ENCODE measurements around the gene CD99L2. TPM values are rescaled to one million over a fixed set of nuclear protein-coding genes. Genes with fewer than 3 reads are reported as not detected.

The CD99L2 gene
- total RNA-seq, 1 donor from 2014 or later, result 12.5 TPM

DNA sequence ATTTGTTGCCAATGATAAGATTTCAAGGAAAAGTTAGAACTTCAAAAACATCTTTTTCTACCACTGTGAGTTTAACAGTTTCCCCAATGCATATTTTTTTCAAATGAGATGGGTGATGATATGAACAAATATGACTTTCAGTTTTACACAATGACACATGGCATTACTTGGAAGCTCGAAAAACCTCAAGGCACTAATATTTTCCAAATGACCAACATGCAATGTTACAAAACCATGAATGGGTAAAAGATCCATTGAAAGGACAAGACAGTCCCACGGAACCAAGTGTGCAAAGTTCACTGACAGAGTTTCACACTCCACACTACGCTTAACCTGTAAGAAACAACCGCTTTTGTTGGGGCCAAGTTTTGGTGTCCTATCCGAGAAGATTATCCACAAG, 84.5 kb downstream of the CD99L2 start:
- H3K4me1 Mint-ChIP-seq, result peaks cover 5% of the 10 kb centered on the region
- H3K4me3 Mint-ChIP-seq, result no peak overlapping the region
- ChIA-PET CTCF (no interaction called here), POLR2A (no interaction called here)
- no peak overlapping the region for H3K27ac Mint-ChIP-seq
- H3K27me3 Mint-ChIP-seq, result no peaks in the 10 kb centered on the region
- peaks cover 17% of the 10 kb centered on the region for H3K36me3 Mint-ChIP-seq (ENCODE audit: low read depth)
- no peak for DNase-seq
- no peaks in the 10 kb centered on the region for H3K9me3 Mint-ChIP-seq
- no peak for ATAC-seq (ENCODE audit: low read depth)
- TF ChIP-seq, protein P1, sequence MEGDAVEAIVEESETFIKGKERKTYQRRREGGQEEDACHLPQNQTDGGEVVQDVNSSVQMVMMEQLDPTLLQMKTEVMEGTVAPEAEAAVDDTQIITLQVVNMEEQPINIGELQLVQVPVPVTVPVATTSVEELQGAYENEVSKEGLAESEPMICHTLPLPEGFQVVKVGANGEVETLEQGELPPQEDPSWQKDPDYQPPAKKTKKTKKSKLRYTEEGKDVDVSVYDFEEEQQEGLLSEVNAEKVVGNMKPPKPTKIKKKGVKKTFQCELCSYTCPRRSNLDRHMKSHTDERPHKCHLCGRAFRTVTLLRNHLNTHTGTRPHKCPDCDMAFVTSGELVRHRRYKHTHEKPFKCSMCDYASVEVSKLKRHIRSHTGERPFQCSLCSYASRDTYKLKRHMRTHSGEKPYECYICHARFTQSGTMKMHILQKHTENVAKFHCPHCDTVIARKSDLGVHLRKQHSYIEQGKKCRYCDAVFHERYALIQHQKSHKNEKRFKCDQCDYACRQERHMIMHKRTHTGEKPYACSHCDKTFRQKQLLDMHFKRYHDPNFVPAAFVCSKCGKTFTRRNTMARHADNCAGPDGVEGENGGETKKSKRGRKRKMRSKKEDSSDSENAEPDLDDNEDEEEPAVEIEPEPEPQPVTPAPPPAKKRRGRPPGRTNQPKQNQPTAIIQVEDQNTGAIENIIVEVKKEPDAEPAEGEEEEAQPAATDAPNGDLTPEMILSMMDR (IDR thresholded peaks at IDR 0.05), result no peak
- intact Hi-C loops (cut with micrococcal nuclease), result no loop called here

DNA sequence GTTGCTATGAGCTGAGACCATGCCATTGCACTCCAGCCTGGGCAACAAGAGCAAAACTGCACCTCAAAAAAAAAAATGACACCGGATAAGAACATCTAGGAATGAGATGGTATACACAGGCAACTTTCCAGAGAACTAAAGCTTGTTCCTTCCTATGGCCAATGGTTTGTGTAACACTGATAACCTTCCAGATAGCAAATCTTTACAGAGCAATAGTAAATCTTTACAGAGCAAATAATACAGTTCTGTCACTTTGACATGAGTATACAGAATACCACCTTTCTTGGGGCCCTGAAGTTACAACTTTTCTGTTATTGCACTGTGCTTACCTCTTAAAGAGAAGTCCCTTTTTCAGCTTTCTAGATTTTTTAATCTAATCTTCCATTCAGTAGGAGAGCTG, 91.6 kb downstream of the CD99L2 start:
- Mint-ChIP-seq H3K4me1 (no peaks in the 10 kb centered on the region), H3K9me3 (no peaks in the 10 kb centered on the region), H3K27ac (no peak overlapping the region), H3K4me3 (no peak overlapping the region), H3K36me3 (ENCODE audit: low read depth) (peaks cover 11% of the 10 kb centered on the region), H3K27me3 (no peaks in the 10 kb centered on the region)
- POLR2A ChIA-PET, result no interaction called here
- CTCF ChIA-PET, result no interaction called here
- intact Hi-C loops (cut with micrococcal nuclease), result no loop called here
- DNase-seq (no peak), ATAC-seq (ENCODE audit: low read depth) (no peak)
- TF ChIP-seq, protein P1 (IDR thresholded peaks at IDR 0.05), result no peak

DNA sequence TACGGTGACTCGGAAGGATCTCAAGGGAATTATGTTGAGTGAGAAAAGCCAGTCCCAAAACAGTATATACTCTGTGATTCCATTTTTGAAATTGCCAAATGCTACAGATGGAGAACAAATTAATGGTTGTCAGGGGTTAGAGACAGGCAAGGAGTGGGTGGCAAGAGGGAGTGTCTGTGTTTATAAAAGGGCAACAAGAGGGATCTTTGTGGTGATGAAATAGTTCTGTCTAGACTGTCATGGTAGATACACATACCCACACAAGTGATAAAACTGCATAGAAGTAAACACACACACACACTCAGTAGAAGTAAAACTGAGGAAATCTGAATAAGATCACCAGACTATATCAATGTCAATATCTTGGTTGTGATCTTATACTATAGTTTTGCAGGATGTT, 92.7 kb downstream of the CD99L2 start:
- no peaks in the 10 kb centered on the region for H3K9me3 Mint-ChIP-seq
- H3K4me1 Mint-ChIP-seq, result no peaks in the 10 kb centered on the region
- TF ChIP-seq, protein P1 (IDR thresholded peaks at IDR 0.05), result no peak
- no peak overlapping the region for H3K27ac Mint-ChIP-seq
- no peak overlapping the region for H3K4me3 Mint-ChIP-seq
- ChIA-PET POLR2A (no interaction called here), CTCF (no interaction called here)
- DNase-seq (no peak), ATAC-seq (ENCODE audit: low read depth) (no peak)
- intact Hi-C loops (cut with micrococcal nuclease), result no loop called here
- H3K36me3 Mint-ChIP-seq (ENCODE audit: low read depth), result peaks cover 14% of the 10 kb centered on the region
- H3K27me3 Mint-ChIP-seq, result no peaks in the 10 kb centered on the region

DNA sequence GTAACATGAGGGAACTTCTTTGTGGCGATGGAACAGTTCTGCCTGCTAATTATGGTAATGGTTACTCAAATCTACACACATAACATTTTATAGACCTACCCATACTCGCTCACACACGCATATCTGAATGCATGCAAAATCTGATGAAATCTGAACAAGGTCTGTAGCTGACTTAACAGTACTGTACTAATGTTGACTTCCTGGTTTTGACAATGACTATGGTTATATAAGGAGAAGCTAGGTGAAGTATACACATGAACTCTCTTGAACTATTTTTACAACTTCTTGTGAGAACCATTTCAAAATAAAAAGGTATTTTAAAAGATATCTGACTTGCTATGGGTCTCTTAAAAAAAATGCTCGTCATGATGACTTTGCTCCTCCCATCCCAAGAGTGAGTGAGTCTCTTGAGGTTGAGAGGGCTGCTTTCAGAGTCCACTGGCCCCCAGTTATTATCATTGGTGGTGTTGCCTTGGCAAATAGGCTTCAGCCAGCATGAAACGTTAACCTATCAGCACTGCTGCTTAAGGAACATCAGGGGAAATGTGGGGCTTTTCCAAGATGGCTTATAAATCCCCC, 105.4 kb downstream of the CD99L2 start:
- Mint-ChIP-seq H3K27me3 (no peaks in the 10 kb centered on the region), H3K9me3 (no peaks in the 10 kb centered on the region), H3K4me1 (no peaks in the 10 kb centered on the region), H3K4me3 (no peak overlapping the region), H3K36me3 (ENCODE audit: low read depth) (peaks cover 50% of the 10 kb centered on the region), H3K27ac (no peak overlapping the region)
- intact Hi-C loops (cut with micrococcal nuclease), result no loop called here
- DNase-seq (no peak), ATAC-seq (ENCODE audit: low read depth) (no peak)
- ChIA-PET CTCF (no interaction called here), POLR2A (no interaction called here)
- TF ChIP-seq, protein P1 (IDR thresholded peaks at IDR 0.05), result no peak

DNA sequence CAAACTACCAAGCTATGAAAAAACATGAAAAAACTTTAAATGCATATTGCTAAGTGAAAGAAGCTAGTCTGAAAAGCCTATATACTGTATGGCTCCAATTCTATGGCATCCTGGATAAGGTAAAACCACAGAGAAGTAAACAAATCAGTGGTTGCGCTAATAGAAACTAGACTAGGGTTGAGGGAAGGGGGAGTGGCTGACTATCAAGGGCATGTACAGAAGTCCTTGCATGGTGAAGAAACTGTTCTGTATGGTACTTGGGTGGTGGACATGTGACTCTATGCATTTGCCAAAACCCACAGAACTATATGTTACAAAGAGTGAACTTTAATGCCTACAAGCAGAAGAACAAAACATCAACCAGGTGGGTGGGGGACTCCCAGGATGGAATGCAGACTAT, 108.4 kb downstream of the CD99L2 start:
- intact Hi-C loops (cut with micrococcal nuclease), result no loop called here
- H3K27me3 Mint-ChIP-seq, result no peaks in the 10 kb centered on the region
- ChIA-PET POLR2A (no interaction called here), CTCF (no interaction called here)
- TF ChIP-seq, protein P1 (IDR thresholded peaks at IDR 0.05), result no peak
- no peak overlapping the region for H3K4me3 Mint-ChIP-seq
- no peaks in the 10 kb centered on the region for H3K9me3 Mint-ChIP-seq
- no peaks in the 10 kb centered on the region for H3K4me1 Mint-ChIP-seq
- peaks cover 51% of the 10 kb centered on the region for H3K36me3 Mint-ChIP-seq (ENCODE audit: low read depth)
- DNase-seq, result no peak
- no peak overlapping the region for H3K27ac Mint-ChIP-seq
- no peak for ATAC-seq (ENCODE audit: low read depth)

Data from activated B cell treated with CpG ODN at 0.5 μM for 24 hours (primary cell).